Neuronal stem cell (in vitro differentiated cells): ENCODE data around the gene FKBP1A.

Experiments used
- DNase-seq: peaks from one replicate; pipeline ENCODE4 v3.0.0-alpha.2; 2013; ENCODE audit warnings: low spot score
- H2AFZ ChIP-seq: one replicate; pipeline ENCODE4 v1.6.1; 2013; ENCODE audit warnings: mild to moderate bottlenecking, low read length, inconsistent platforms
- H2AK5ac ChIP-seq: 2 replicates; pipeline ENCODE4 v1.6.1; 2013; ENCODE audit warnings: low read depth, mild to moderate bottlenecking, inconsistent platforms, low read length, moderate library complexity, mixed read lengths
- H2BK120ac ChIP-seq: 2 replicates; pipeline ENCODE4 v1.6.1; 2013; ENCODE audit warnings: low read depth, mild to moderate bottlenecking, inconsistent platforms, low read length, moderate library complexity, mixed read lengths
- H2BK12ac ChIP-seq: one replicate; pipeline ENCODE4 v1.6.1; 2013; ENCODE audit warnings: low read length, inconsistent platforms
- H2BK15ac ChIP-seq: 2 replicates; pipeline ENCODE4 v1.6.1; 2013; ENCODE audit warnings: mild to moderate bottlenecking, low read length, inconsistent platforms, mixed read lengths
- H2BK5ac ChIP-seq: one replicate; pipeline ENCODE4 v1.6.1; 2013; ENCODE audit warnings: inconsistent platforms, mild to moderate bottlenecking, low read length, moderate library complexity
- H3K14ac ChIP-seq: one replicate; pipeline ENCODE4 v1.6.1; 2013; ENCODE audit warnings: low read length, inconsistent platforms
- H3K18ac ChIP-seq: 2 replicates; pipeline ENCODE4 v1.6.1; 2013; ENCODE audit warnings: low read length, inconsistent platforms
- H3K23ac ChIP-seq: 2 replicates; pipeline ENCODE4 v1.6.1; 2013; ENCODE audit warnings: low read depth, mild to moderate bottlenecking, mixed read lengths, low read length, inconsistent platforms; ENCODE audit not compliant: poor library complexity
- H3K27ac ChIP-seq: replicated peaks from 3 replicates; pipeline ENCODE4 v1.5.1; 2013; ENCODE audit warnings: low read length, inconsistent platforms
- H3K27me3 ChIP-seq, 3 experiments: 2 replicates each; pipeline ENCODE4 v1.6.1; 2013; ENCODE audit warnings: low read length in 3 of 3, mild to moderate bottlenecking in 2 of 3, inconsistent platforms in 1 of 3, low read depth in 1 of 3, mixed read lengths in 1 of 3, moderate library complexity in 1 of 3; ENCODE audit not compliant: control insufficient read depth in 3 of 3, insufficient read depth in 3 of 3
- H3K36me3 ChIP-seq, 2 donors: replicated peaks in 1 of 2; 2 replicates each; pipeline ENCODE4 v1.6.1; 2013; ENCODE audit warnings: low read length in 2 of 2; ENCODE audit not compliant: control insufficient read depth in 2 of 2, insufficient read depth in 2 of 2
- H3K4ac ChIP-seq: 2 replicates; pipeline ENCODE4 v1.6.1; 2013; ENCODE audit warnings: inconsistent platforms, mild to moderate bottlenecking, low read length, moderate library complexity
- H3K4me1 ChIP-seq, 2 donors: 1 replicate in 1 of 2; 2 replicates in 1 of 2; pipeline ENCODE4 v1.6.1; 2013; ENCODE audit warnings: low read length in 2 of 2, low read depth in 1 of 2; ENCODE audit not compliant: control insufficient read depth in 2 of 2, insufficient read depth in 1 of 2
- H3K4me2 ChIP-seq: one replicate; pipeline ENCODE4 v1.6.1; 2013; ENCODE audit warnings: mild to moderate bottlenecking, low read length, inconsistent platforms; ENCODE audit not compliant: insufficient read depth, poor library complexity, severe bottlenecking
- H3K4me3 ChIP-seq, 2 donors: 2 replicates each; pipeline ENCODE4 v1.5.1; 2013; ENCODE audit warnings: low read length in 2 of 2, mild to moderate bottlenecking in 2 of 2, inconsistent platforms in 1 of 2, moderate library complexity in 1 of 2
- H3K79me1 ChIP-seq: one replicate; pipeline ENCODE4 v1.6.1; 2013; ENCODE audit warnings: low read depth, mild to moderate bottlenecking, inconsistent platforms, low read length, moderate library complexity
- H3K9ac ChIP-seq: one replicate; pipeline ENCODE4 v1.6.1; 2013; ENCODE audit warnings: mild to moderate bottlenecking, low read depth, low read length, inconsistent platforms; ENCODE audit not compliant: poor library complexity
- H3K9me3 ChIP-seq, 2 donors: replicated peaks in 1 of 2; 2 replicates each; pipeline versions ENCODE3 to v1.6.1; 2013; ENCODE audit warnings: low read length in 2 of 2, mild to moderate bottlenecking in 2 of 2, inconsistent platforms in 1 of 2, low read depth in 1 of 2, mixed read lengths in 1 of 2, moderate library complexity in 1 of 2; ENCODE audit not compliant: control insufficient read depth in 2 of 2, insufficient read depth in 1 of 2
- H4K8ac ChIP-seq: one replicate; pipeline ENCODE4 v1.6.1; 2013; ENCODE audit warnings: low read depth, mild to moderate bottlenecking, inconsistent platforms, low read length, moderate library complexity
- H4K91ac ChIP-seq: one replicate; pipeline ENCODE4 v1.6.1; 2013; ENCODE audit warnings: low read length, low read depth, mild to moderate bottlenecking, inconsistent platforms; ENCODE audit not compliant: poor library complexity
- WGBS, 2 donors: extraction: QIAGEN DNeasy Blood & Tissue Kit; methylation state at CpG; one replicate each; pipeline ENCODE4 v1.1.7; 2013; ENCODE audit warnings: missing lambda C conversion rate in 2 of 2, mixed read lengths in 1 of 2; ENCODE audit not compliant: insufficient read length in 2 of 2, insufficient replicate concordance in 1 of 2; ENCODE audit errors: extremely low coverage in 2 of 2; 5-methylcytosine and 5-hydroxymethylcytosine counted together

Gene FKBP1A

DNA sequence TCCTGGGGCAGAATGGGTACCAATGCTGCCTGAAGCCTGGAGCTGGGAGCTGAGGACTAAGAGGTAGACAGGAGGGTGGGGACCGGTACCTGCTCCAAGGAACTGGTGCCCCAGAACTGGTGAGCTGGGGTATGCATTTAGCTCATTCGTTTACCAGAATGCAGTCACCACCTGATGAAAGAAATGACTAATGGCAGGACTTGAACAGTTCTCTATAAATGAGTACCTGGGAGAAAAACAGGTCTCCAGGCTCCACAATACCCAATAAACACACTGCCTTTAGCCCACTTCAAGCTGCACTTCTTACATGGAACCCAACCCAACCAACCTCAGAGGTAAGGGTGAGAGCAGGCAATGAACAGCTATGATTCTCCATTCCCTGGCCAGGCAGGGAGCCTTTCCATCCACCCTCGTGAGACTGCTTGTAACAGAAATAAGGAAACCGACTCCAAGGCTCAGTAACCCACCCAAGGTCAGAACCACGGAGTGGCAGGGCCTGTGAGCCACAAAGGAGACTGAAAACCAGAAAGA is 15.4 kb downstream of the FKBP1A start:
- Histone ChIP-seq H3K4me2 (no peak overlapping the region), H3K9ac (no peak overlapping the region), H2BK5ac (no peak overlapping the region), H3K79me1 (peaks cover 2% of the 10 kb centered on the region), H3K4me3 (no peak overlapping the region), H2BK120ac (no peak overlapping the region), H3K36me3 (peaks cover 5 to 35% of the 10 kb centered on the region in 2 donors), H3K23ac (no peak overlapping the region), H4K8ac (no peak overlapping the region), H3K14ac (no peak overlapping the region), H3K27me3 (no peaks in the 10 kb centered on the region), H2AFZ (no peak overlapping the region), H4K91ac (no peak overlapping the region), H2BK12ac (no peak overlapping the region), H3K4me1 (peaks cover 8 to 16% of the 10 kb centered on the region in 2 donors), H2BK15ac (no peak overlapping the region), H3K27ac (no peak overlapping the region), H3K4ac (no peak overlapping the region), H2AK5ac (no peak overlapping the region), H3K18ac (no peak overlapping the region), H3K9me3 (no peaks in the 10 kb centered on the region)
- WGBS, 2 donors, result no CpG with 5 or more reads among the region's 5 CpGs
- no peak for DNase-seq

DNA sequence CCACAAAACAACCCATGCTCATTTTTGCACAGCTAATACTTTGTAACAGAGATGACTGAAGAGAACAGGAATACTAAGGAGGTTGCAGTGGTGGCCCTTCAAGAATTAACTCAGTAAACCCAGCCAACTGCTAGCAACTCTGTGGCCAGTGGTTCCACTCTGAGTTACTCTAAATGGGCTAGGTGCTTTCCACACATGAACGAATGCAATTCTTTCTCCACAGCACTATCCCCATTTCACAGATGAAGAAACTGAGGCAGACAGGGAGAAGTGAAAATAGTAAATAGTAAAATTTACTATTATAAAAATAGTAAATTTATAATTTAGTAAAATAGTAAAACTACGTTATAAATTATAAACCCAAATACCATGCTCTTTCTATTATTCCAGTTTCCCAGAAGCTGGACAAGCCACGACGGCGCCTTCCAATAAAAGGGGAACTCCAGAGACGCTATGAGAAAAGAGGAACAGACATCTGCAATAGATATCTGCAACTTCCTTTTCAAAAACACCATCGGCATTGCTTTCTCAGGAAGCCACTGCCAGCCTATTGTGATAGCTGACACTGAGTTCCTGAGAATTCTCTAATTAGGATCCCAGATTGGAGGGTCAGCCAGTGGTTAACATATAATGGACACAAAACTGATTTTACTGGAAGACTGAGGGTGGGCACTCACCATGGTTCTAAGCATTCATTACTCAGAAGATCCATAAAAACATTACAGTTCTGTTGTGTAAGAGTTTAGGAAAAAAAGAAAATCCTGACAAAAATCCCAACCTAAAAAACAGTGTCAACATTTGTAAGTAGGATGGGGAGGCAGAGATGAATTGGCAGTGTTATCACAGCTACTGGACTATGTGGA is 16.2 kb downstream of the FKBP1A start:
- H3K9me3 ChIP-seq, result no peaks in the 10 kb centered on the region
- no peak overlapping the region for H4K8ac ChIP-seq
- H4K91ac ChIP-seq, result no peak overlapping the region
- no peak overlapping the region for H3K18ac ChIP-seq
- H2BK15ac ChIP-seq, result no peak overlapping the region
- H3K79me1 ChIP-seq, result no peaks in the 10 kb centered on the region
- H3K4me2 ChIP-seq, result no peak overlapping the region
- H2BK5ac ChIP-seq, result no peak overlapping the region
- peaks cover 8 to 16% of the 10 kb centered on the region in 2 donors for H3K4me1 ChIP-seq
- no peak overlapping the region for H2BK120ac ChIP-seq
- H3K27me3 ChIP-seq, result no peaks in the 10 kb centered on the region
- H3K4ac ChIP-seq, result no peak overlapping the region
- no CpG with 5 or more reads among the region's 7 CpGs for WGBS, 2 donors
- H3K9ac ChIP-seq, result no peak overlapping the region
- no peak overlapping the region for H2BK12ac ChIP-seq
- H2AFZ ChIP-seq, result no peak overlapping the region
- H3K36me3 ChIP-seq, result peaks cover 6 to 41% of the 10 kb centered on the region in 2 donors
- no peak overlapping the region for H2AK5ac ChIP-seq
- no peak for DNase-seq
- no peak overlapping the region for H3K27ac ChIP-seq
- no peak overlapping the region for H3K23ac ChIP-seq
- no peak overlapping the region for H3K14ac ChIP-seq
- H3K4me3 ChIP-seq, result no peak overlapping the region

DNA sequence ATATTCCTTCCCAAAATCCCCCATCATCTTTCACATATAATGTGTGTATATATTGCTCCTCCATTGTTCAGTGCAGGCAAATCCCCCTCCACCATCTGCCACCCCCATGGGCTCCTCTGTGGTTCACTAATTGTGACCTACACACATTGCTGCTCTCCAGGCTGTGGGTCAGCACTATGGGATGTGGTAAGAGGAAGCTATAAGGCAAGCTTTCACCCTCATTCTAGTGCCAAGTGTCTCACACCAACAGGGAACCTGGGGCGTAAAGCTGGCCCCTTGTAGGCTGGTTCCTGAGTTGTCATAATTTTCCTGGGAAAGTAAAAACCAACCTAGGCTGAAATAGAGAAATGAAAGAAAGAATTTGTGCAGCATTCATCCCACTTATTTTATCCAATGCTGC is 16.8 kb downstream of the FKBP1A start:
- no peak overlapping the region for H3K18ac ChIP-seq
- H3K4me2 ChIP-seq, result no peak overlapping the region
- H3K27ac ChIP-seq, result no peak overlapping the region
- WGBS, 2 donors, result no CpG with 5 or more reads among the region's 1 CpG
- peaks cover 6 to 48% of the 10 kb centered on the region in 2 donors for H3K36me3 ChIP-seq
- no peak overlapping the region for H2BK12ac ChIP-seq
- no peaks in the 10 kb centered on the region for H3K27me3 ChIP-seq
- no peak overlapping the region for H2AK5ac ChIP-seq
- H2BK5ac ChIP-seq, result no peak overlapping the region
- no peak overlapping the region for H2AFZ ChIP-seq
- H3K23ac ChIP-seq, result no peak overlapping the region
- no peak for DNase-seq
- no peak overlapping the region for H4K8ac ChIP-seq
- H4K91ac ChIP-seq, result no peak overlapping the region
- H3K9ac ChIP-seq, result no peak overlapping the region
- H3K79me1 ChIP-seq, result no peaks in the 10 kb centered on the region
- H2BK15ac ChIP-seq, result no peak overlapping the region
- H2BK120ac ChIP-seq, result no peak overlapping the region
- no peaks in the 10 kb centered on the region for H3K9me3 ChIP-seq
- no peak overlapping the region for H3K14ac ChIP-seq
- H3K4me3 ChIP-seq, result no peak overlapping the region
- peaks cover 8 to 16% of the 10 kb centered on the region in 2 donors for H3K4me1 ChIP-seq
- no peak overlapping the region for H3K4ac ChIP-seq

DNA sequence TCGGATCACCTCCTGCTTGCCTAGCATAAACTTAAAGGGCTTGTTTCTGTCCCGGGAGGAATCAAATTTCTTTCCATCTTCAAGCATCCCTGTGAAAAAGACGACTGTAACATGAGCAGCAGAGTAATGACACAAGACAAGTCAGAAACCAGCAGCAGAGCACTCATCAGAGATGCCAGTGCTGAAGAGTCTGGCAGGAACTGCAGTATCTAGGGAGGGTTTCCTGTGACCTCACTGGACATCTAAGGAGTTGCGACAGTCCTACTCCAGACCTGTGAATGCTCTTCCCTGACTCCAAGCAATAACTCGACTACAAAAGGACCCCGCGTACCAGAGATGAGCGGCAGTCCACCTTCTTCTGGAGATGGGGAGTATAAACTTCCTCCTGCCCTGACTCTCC is 17.3 kb downstream of the FKBP1A start:
- WGBS, 2 donors, result no CpG with 5 or more reads among the region's 8 CpGs
- no peak overlapping the region for H2AK5ac ChIP-seq

More for the DNA sequence above, 17.3 kb downstream of the FKBP1A start:
- no peak overlapping the region for H3K4ac ChIP-seq
- no peak overlapping the region for H3K18ac ChIP-seq
- H2BK5ac ChIP-seq, result no peak overlapping the region
- H2AFZ ChIP-seq, result no peak overlapping the region
- H3K14ac ChIP-seq, result no peak overlapping the region
- no peak overlapping the region for H2BK120ac ChIP-seq
- no peak overlapping the region for H3K9ac ChIP-seq
- no peak overlapping the region for H3K4me2 ChIP-seq
- H3K4me1 ChIP-seq, result peaks cover 8 to 16% of the 10 kb centered on the region in 2 donors
- no peak overlapping the region for H3K4me3 ChIP-seq
- H3K36me3 ChIP-seq, result peaks cover 9 to 53% of the 10 kb centered on the region in 2 donors
- no peaks in the 10 kb centered on the region for H3K9me3 ChIP-seq
- no peaks in the 10 kb centered on the region for H3K79me1 ChIP-seq
- H3K27ac ChIP-seq, result no peak overlapping the region
- no peak for DNase-seq
- no peak overlapping the region for H2BK15ac ChIP-seq
- H4K8ac ChIP-seq, result no peak overlapping the region
- H3K23ac ChIP-seq, result no peak overlapping the region
- H2BK12ac ChIP-seq, result no peak overlapping the region
- H3K27me3 ChIP-seq, result no peaks in the 10 kb centered on the region
- no peak overlapping the region for H4K91ac ChIP-seq
